ENCODE results near the gene ZNF410. TPM values are rescaled to one million over a fixed set of nuclear protein-coding genes. Genes with fewer than 3 reads are reported as not detected.

ZNF410 gene
- total RNA-seq, 2 donors from 2014 or later, result 47.7 to 56.5 TPM

DNA sequence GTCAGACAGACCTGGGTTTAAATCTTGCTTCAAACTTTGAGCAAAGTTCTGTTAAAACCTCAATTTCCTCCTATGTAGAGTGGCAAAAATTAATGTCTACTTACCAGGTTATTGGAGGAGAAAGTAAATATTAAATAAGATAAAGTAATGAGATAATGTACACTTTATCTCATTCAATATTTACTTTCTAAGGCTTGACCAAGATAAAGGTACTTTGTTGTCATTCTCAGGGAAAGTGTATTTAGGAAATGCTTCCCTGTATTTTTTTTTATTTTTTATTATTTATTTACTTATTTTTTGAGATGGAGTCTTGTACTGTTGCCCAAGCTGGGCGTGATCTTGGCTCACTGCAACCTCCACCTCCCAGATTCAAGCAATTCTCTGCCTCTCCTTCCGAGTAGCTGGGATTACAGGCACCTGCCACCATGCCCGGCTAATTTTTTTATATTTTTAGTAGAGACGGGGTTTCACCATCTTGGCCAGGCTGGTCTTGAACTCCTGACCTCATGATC is 58.6 kb downstream of the ZNF410 start:
- H3K36me3 ChIP-seq, result no peaks in the 10 kb centered on the region
- no peak overlapping the region for H3K4me3 ChIP-seq
- no peak overlapping the region for H3K27ac ChIP-seq
- 40% methylated on average over 4 of the region's 4 CpGs for WGBS
- peak; percentile 50 for DNase-seq (ENCODE audit: low spot score)
- no peaks in the 10 kb centered on the region for H3K9me3 ChIP-seq
- intact Hi-C loops (cut with DNase I), result no loop called here
- H3K4me1 ChIP-seq (replicated peaks), result peaks cover 9% of the 10 kb centered on the region
- H3K27me3 ChIP-seq (replicated peaks; ENCODE audit: insufficient read depth), result no peaks in the 10 kb centered on the region
- peak; percentile 31 for TF ChIP-seq POLR2AphosphoS5 (IDR thresholded peaks at IDR 0.05)
- TF ChIP-seq, protein P1, sequence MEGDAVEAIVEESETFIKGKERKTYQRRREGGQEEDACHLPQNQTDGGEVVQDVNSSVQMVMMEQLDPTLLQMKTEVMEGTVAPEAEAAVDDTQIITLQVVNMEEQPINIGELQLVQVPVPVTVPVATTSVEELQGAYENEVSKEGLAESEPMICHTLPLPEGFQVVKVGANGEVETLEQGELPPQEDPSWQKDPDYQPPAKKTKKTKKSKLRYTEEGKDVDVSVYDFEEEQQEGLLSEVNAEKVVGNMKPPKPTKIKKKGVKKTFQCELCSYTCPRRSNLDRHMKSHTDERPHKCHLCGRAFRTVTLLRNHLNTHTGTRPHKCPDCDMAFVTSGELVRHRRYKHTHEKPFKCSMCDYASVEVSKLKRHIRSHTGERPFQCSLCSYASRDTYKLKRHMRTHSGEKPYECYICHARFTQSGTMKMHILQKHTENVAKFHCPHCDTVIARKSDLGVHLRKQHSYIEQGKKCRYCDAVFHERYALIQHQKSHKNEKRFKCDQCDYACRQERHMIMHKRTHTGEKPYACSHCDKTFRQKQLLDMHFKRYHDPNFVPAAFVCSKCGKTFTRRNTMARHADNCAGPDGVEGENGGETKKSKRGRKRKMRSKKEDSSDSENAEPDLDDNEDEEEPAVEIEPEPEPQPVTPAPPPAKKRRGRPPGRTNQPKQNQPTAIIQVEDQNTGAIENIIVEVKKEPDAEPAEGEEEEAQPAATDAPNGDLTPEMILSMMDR (IDR thresholded peaks at IDR 0.05), result no peak

DNA sequence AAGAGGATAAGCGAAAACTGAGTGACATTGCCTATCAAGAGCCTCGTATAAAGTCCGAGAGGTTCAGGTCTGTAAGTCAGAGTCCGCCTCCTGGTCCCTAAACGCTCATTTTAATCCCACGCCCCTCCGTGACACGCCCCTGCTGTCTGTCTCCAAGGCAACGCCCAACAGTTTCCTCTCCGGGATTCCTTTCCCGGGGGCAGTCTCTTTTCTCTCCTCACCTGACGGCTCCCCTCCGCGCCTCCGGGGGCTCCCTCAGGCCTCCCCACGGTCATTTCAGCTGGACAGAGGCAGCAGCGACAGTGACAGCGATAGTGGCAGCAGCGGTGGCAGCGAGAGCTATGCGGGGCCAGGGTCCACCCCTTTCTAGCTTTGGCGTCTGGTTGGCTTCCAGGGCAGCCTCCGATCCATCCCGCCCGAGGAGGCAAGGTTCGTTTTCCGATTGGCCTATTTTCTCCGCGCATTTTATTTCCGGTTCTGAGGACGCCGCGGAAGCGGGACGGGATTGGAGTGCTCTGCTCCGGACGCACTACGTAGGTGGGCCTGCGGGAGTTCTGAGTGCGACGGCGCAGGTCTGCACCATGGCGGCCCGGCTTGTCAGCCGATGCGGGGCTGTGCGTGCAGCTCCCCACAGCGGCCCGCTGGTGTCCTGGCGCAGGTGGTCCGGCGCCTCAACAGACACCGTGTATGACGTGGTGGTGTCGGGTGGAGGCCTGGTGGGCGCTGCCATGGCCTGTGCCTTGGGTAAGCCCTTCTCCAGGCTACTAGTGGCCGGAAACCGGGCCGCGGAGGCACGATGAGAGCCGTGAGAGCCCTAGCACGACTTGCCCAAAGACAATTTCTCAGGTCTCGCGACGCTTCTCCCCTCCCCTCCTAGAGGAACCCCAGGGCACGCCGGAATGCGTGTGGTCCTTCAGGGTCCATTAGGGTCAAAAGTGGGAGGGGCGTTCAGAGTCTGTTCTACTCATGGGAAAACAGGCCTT is 63.4 kb downstream of the ZNF410 start, which contains the start of the genes COQ6 and FAM161B:
TSS of gene COQ6 (plus strand) at position 551 of the 983 bp plus-strand sequence. CDS start at position 582, 31 bp downstream.
TSS of gene FAM161B (minus strand) at position 343 of the 983 bp plus-strand sequence. CDS start at position 275, 68 bp downstream.
- TF ChIP-seq POLR2A (IDR thresholded peaks at IDR 0.05), result peak; percentile 54
- TF ChIP-seq, protein P1 (IDR thresholded peaks at IDR 0.05), result peak in 3 of 4 experiments; percentile 5 to 27 (median 15)
- TF ChIP-seq POLR2AphosphoS5 (IDR thresholded peaks at IDR 0.05), result peak; percentile 96
- Histone ChIP-seq H3K4me3 (peak within 1 kb of the TSS; percentile 61 to 83), H3K27me3 (replicated peaks; ENCODE audit: insufficient read depth) (no peaks in the 10 kb centered on the region), H3K4me1 (replicated peaks) (peaks cover 12% of the 10 kb centered on the region), H3K36me3 (peaks cover 0 to 1% of the 10 kb centered on the region in 2 donors), H3K27ac (peak within 1 kb of the TSS; percentile 81 to 82), H3K9me3 (no peaks in the 10 kb centered on the region)
- peak; percentile 94 for DNase-seq (ENCODE audit: low spot score)
- intact Hi-C loops (cut with DNase I), result loop anchor here (10.0 kb wide), 1 partner anchor 225 kb away; no protein-coding TSS in a partner anchor
- WGBS, result under 1% methylated on average over 50 of the region's 70 CpGs

DNA sequence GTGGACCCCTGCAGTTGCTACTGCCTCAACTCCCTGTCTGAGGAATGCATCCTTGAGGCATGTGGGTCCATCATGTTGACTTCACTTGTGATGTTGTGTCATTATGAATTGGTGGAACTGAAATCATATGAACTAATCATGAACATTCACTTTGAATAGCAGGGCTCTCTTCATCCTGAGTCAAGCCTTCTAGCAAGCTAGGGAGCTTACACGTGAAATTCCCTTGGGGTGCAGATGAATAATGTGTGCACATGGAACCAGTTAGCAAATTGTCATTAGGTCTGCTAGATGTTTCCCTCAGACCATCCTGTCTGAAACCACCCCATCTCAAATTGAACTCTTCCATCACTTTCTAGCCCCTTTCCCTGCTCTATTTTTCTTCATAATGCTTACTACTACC is 67.1 kb downstream of the ZNF410 start:
- intact Hi-C loops (cut with DNase I), result loop anchor here (10.0 kb wide), 1 partner anchor 229 kb away; no protein-coding TSS in a partner anchor

DNA sequence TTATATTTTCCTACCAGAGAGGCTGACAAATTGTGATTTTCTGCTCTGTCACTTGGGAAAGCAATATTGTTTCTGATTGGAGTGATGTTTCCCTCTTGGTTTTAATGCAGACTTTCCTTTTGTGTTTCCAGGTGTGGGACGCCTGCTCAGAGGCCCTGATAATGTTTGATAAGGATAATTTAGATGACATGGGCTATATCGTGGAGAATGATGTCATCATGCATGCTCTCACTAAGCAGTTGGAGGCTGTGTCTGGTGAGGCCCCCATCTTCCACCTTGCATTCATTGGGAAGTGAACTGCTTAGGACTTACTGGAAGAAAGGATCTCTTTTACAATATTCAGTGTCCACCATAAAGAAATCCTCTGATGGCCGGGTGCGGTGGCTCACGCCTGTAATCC is 69.0 kb downstream of the ZNF410 start:
- Histone ChIP-seq H3K4me3 (no peak overlapping the region), H3K27ac (no peak overlapping the region), H3K9me3 (no peaks in the 10 kb centered on the region), H3K36me3 (peaks cover 5 to 20% of the 10 kb centered on the region in 2 donors), H3K27me3 (replicated peaks; ENCODE audit: insufficient read depth) (no peaks in the 10 kb centered on the region), H3K4me1 (replicated peaks) (peaks cover 3% of the 10 kb centered on the region)
- TF ChIP-seq POLR2AphosphoS5 (IDR thresholded peaks at IDR 0.05) (no peak), POLR2A (IDR thresholded peaks at IDR 0.05) (no peak)
- TF ChIP-seq, protein P1 (IDR thresholded peaks at IDR 0.05), result no peak
- WGBS, result 90% methylated on average over 5 of the region's 5 CpGs
- DNase-seq (ENCODE audit: low spot score), result no peak
- intact Hi-C loops (cut with DNase I), result loop anchor here (10.0 kb wide), 1 partner anchor 231 kb away; no protein-coding TSS in a partner anchor

More for the DNA sequence above, 67.1 kb downstream of the ZNF410 start:
- DNase-seq (ENCODE audit: low spot score), result no peak
- Histone ChIP-seq H3K27ac (no peak overlapping the region), H3K4me1 (replicated peaks) (peaks cover 3% of the 10 kb centered on the region), H3K36me3 (peaks cover 4 to 11% of the 10 kb centered on the region in 2 donors), H3K9me3 (no peaks in the 10 kb centered on the region), H3K4me3 (no peak overlapping the region), H3K27me3 (replicated peaks; ENCODE audit: insufficient read depth) (no peaks in the 10 kb centered on the region)
- 90% methylated on average over 1 of the region's 1 CpG for WGBS
- no peak for TF ChIP-seq POLR2A (IDR thresholded peaks at IDR 0.05)
- TF ChIP-seq, protein P1 (IDR thresholded peaks at IDR 0.05), result no peak
- no peak for TF ChIP-seq POLR2AphosphoS5 (IDR thresholded peaks at IDR 0.05)
